Left colon (tissue), 2 donors: ENCODE measurements around the gene CDHR2. TPM values are rescaled to one million over a fixed set of nuclear protein-coding genes. Genes with fewer than 3 reads are reported as not detected.

Experiments used
- ATAC-seq: fragments of 200-7000 bp; cut with Tn5 transposase; one replicate; pipeline ENCODE4 v1.9.1; 2020; ENCODE audit warnings: mild to moderate bottlenecking, moderate library complexity
- DNase-seq, 2 donors: peaks; one replicate each; pipeline ENCODE4 v3.0.0-alpha.2; 2020
- intact Hi-C, 2 donors: fragments of 100-400 bp; cut with DNase I in 1 of 2; cut with micrococcal nuclease in 1 of 2; formaldehyde crosslinking; loops; one replicate each; pipeline versions ENCODE4 v1.11.2 to v1.14.0; 2022; cut with DNase I, micrococcal nuclease
- total RNA-seq, 2 donors: library from RNA; stranded (reverse); fragmentation: NEBNext Ultra II Directional; extraction: Animal tissue kit (Norgen Biotek cat#: 25700); gene quantifications; one replicate each; pipeline ENCODE4 v1.2.1, GENCODE V29; 2021
- donor health status: DM: no; HTN: no; CAD: no.
- donor health status: DM: yes; HTN: yes; CAD: no.

Gene CDHR2
- total RNA-seq, 2 donors from 2014 or later = 93.4 to 141 TPM

- ATAC-seq (no peak), DNase-seq (no peak)
- intact Hi-C loops = no loop called here
Measured at GRCh38 chr5:176627582-176627981, 78.4 kb downstream of the CDHR2 start.

GRCh38 chr5:176628406-176629228, 79.5 kb downstream of the CDHR2 start:
- ATAC-seq (no peak), DNase-seq (no peak)
- intact Hi-C loops = no loop called here

- intact Hi-C loops = no loop called here
- ATAC-seq = no peak
- DNase-seq = no peak
Measured at GRCh38 chr5:176629317-176629852, 80.2 kb downstream of the CDHR2 start.

DNA sequence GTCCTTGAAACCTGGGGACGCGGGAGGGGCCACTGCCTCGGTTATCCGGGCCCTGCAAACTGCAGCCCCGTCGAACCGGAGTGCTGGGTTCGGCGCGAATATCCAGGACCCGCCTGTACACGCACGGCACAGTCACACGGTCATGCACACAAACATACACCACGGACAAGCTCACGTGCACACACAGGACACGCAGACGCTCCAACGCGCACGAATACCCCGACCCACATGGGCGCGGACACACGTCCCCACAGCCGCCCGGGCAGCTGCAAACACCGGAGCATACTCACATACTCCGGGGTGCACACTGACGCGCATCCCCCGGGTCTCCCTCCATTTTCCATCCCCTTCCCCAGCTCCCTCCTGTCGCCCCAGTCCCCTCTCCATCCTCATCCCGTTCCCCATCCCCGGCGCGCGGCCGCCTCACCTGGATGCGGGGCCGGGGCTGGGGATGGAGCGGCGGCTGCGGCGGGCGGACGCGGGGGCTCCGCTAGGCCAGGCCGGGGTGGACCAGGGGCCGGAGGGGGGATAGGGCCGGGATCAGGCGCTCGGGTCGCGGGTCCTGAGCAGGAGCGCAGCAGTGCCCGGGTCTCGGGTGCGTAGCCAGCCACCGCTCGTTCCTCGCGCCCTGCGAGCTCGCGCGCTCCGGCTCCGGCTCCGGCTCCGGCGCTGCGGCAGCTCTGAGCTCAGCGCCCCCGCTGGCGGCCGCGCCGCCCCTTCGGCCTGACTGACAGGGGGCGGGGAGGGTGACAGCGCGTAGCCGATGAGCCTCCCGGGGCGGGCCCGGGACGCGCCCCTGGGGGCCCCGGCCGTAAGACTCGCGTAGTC, 80.9 kb downstream of the CDHR2 start, which contains the start of the genes EIF4E1B and SNCB:
Gene EIF4E1B, plus strand, starts transcription at position 823 of the 828 bp plus-strand sequence. CDS start 12,113 bp downstream, outside the sequence.
Gene SNCB, minus strand, starts transcription at position 682 of the 828 bp plus-strand sequence. CDS start 880 bp downstream, outside the sequence.
- DNase-seq (no peak), ATAC-seq (peak; percentile 38)
- intact Hi-C loops = no loop called here

GRCh38 chr5:176630681-176631222, 81.6 kb downstream of the CDHR2 start:
- intact Hi-C loops = no loop called here
- peak; percentile 2 for ATAC-seq
- DNase-seq = no peak

GRCh38 chr5:176631383-176632200, 82.5 kb downstream of the CDHR2 start:
- DNase-seq (no peak), ATAC-seq (no peak)
- intact Hi-C loops = no loop called here

DNA sequence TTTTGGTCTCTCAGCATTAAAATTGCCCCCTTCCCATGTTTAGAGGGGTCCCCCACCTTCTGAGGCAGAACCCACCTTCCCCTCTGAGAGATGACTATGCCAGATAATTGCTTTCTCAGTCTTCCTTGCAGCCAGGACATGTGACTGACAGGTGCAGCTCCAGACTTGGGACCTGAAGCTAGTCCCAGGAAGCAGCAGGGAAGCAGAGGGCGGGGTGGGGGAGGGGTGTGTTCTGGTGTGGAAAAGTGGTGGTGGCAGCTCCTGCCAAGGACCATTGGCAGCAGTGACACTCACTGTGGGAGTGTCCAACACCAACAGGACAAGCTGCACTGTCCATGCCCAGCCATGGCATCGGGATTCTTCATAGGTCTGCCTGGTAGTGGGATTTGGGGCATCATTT, 83.6 kb downstream of the CDHR2 start:
- intact Hi-C loops = no loop called here
- no peak for DNase-seq
- ATAC-seq = peak; percentile 49

- ATAC-seq = no peak
- intact Hi-C loops = no loop called here
- no peak for DNase-seq
Measured at GRCh38 chr5:176633598-176633997, 84.5 kb downstream of the CDHR2 start.

DNA sequence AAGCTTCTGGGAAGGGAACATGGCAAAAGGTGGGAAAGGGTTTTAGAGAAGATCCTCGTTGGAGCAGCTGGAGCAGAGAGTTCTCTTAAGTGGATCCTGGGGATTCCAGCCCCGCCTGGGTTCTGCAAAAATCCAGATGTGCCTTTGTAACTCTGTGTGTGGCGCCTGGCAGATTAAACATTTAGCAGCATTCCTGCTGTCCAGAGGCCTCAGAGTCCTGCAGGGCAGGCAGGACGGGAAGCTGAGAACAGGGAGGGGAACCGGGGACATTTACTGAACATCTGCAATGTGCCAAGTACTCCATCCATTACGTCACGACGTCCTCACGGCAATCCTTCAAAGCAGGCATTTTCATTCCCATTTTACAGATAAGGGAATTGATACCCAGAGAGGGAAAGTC, 87.3 kb downstream of the CDHR2 start:
- intact Hi-C loops = no loop called here
- ATAC-seq (no peak), DNase-seq (no peak)

GRCh38 chr5:176637556-176637955, 88.4 kb downstream of the CDHR2 start:
- no peak for ATAC-seq
- intact Hi-C loops = no loop called here
- no peak for DNase-seq

- DNase-seq (no peak), ATAC-seq (no peak)
- intact Hi-C loops = no loop called here
Measured at GRCh38 chr5:176638437-176638836, 89.3 kb downstream of the CDHR2 start.

DNA sequence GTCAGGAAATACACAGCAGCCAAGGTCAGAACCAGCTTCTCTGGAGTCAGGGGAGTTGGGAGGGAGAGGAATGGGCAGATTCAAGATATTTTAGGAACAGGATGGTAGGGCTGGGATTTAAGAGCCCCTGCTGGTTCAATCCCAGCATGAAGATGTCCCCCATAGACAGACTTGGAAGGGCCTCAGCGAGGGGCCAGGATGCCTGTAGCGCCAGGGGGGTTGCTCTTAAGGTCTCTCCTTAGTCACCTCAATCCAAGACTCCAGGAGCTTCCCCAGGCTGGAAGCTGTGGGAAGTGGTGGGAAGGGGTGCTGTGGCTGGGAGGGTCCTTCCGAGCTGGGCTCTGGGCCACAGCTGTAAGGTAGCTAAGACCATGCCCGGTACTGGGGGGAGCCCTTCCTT, 90.1 kb downstream of the CDHR2 start:
- intact Hi-C loops = no loop called here

GRCh38 chr5:176639981-176640380, 90.8 kb downstream of the CDHR2 start:
- peak in 1 of 2 donors; percentile 45 for DNase-seq
- no peak for ATAC-seq
- intact Hi-C loops = loop anchor here in 1 of 2 donors (10.0 kb wide), 1 partner anchor 225 kb away; the partner anchor contains the start of gene CLTB

More for the DNA sequence above, 90.1 kb downstream of the CDHR2 start:
- no peak for DNase-seq
- no peak for ATAC-seq

DNA sequence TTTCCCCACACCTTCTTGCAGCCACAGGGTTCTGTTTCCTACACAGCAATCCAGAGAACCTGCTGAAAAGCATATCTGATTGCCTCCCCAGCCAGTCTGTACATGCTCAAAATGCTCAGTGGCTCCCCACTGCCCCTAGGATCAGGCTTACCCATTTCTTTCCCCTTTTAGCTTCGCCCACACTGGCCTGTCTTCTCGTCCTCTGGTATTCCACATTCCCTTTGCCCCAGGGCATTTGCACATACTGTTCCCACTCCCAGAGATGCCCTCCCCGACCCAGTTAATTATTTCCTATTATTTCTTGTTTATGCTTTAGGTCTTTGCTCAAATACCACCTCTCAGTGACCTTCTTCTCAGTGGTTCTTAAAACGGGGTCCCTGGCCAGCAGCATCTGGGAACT, 91.5 kb downstream of the CDHR2 start:
- ATAC-seq (no peak), DNase-seq (no peak)
- intact Hi-C loops = loop anchor here in 1 of 2 donors (10.0 kb wide), 1 partner anchor 226 kb away; the partner anchor contains the start of gene CLTB

- ATAC-seq (no peak), DNase-seq (no peak)
- intact Hi-C loops = loop anchor here in 1 of 2 donors (10.0 kb wide), 1 partner anchor 228 kb away; the partner anchor contains the start of gene CLTB
Measured at GRCh38 chr5:176642675-176643490, 93.7 kb downstream of the CDHR2 start.

GRCh38 chr5:176643491-176644219, 94.5 kb downstream of the CDHR2 start:
- DNase-seq = no peak
- ATAC-seq = no peak
- intact Hi-C loops = loop anchor here in 1 of 2 donors (10.0 kb wide), 1 partner anchor 229 kb away; the partner anchor contains the start of gene CLTB
